NCI-H1417 treated with DMSO at 0.1 percent for 48 hours (cell line): ENCODE data around the gene FBXL13.
"Not testable (repeated sequence)": the region's sequence is repeated elsewhere in the genome, so short reads cannot be mapped to it uniquely, and the experiment has no call there.

Source experiments
- DNase-seq: peaks from one replicate; lab custom pipeline; 2025; lab: John Stamatoyannopoulos, UW

Gene FBXL13

GRCh38 chr7:103023578-103023977, 51.0 kb downstream of the FBXL13 start:
- DNase-seq: not testable (repeated sequence)

GRCh38 chr7:103021490-103021889, 53.1 kb downstream of the FBXL13 start:
- not testable (repeated sequence) for DNase-seq

- DNase-seq: not testable (repeated sequence)
Measured at GRCh38 chr7:103020876-103021275, 53.7 kb downstream of the FBXL13 start.

- not testable (repeated sequence) for DNase-seq
Measured at GRCh38 chr7:103018295-103018694, 56.3 kb downstream of the FBXL13 start.

GRCh38 chr7:103011650-103012049, 62.9 kb downstream of the FBXL13 start:
- no peak for DNase-seq

GRCh38 chr7:103010211-103010610, 64.4 kb downstream of the FBXL13 start:
- no peak for DNase-seq

GRCh38 chr7:103009466-103010185, 65.0 kb downstream of the FBXL13 start:
- no peak for DNase-seq

- DNase-seq: no peak
Measured at GRCh38 chr7:103003004-103003403, 71.6 kb downstream of the FBXL13 start.

- DNase-seq: no peak
Measured at GRCh38 chr7:103001210-103001609, 73.4 kb downstream of the FBXL13 start.

- DNase-seq: no peak
Measured at GRCh38 chr7:102996957-102997356, 77.6 kb downstream of the FBXL13 start.

- DNase-seq: not testable (repeated sequence)
Measured at GRCh38 chr7:102995609-102996008, 79.0 kb downstream of the FBXL13 start.

GRCh38 chr7:102994567-102994966, 80.0 kb downstream of the FBXL13 start:
- DNase-seq: no peak

GRCh38 chr7:102993718-102994029, 80.9 kb downstream of the FBXL13 start:
- no peak for DNase-seq

GRCh38 chr7:102992938-102993717, 81.5 kb downstream of the FBXL13 start:
- DNase-seq: no peak

- no peak for DNase-seq
Measured at GRCh38 chr7:102992509-102992937, 82.1 kb downstream of the FBXL13 start.

- DNase-seq: no peak
Measured at GRCh38 chr7:102991540-102992214, 82.9 kb downstream of the FBXL13 start.

- no peak for DNase-seq
Measured at GRCh38 chr7:102991077-102991539, 83.5 kb downstream of the FBXL13 start.

- DNase-seq: no peak
Measured at GRCh38 chr7:102990642-102991041, 84.0 kb downstream of the FBXL13 start.

- no peak for DNase-seq
Measured at GRCh38 chr7:102988631-102989560, 85.7 kb downstream of the FBXL13 start.

GRCh38 chr7:102988088-102988487, 86.5 kb downstream of the FBXL13 start:
- no peak for DNase-seq

- no peak for DNase-seq
Measured at GRCh38 chr7:102985176-102985783, 89.3 kb downstream of the FBXL13 start.
